HG02943 (cell line): ENCODE measurements around the gene UBE4A.
"Not testable (repeated sequence)": the region's sequence is repeated elsewhere in the genome, so short reads cannot be mapped to it uniquely, and the experiment has no call there.

Experiments used
- ATAC-seq: cut with Tn5 transposase; IDR thresholded peaks from one replicate; pipeline ENCODE4 v1.9.1; 2021; ENCODE audit warnings: mild to moderate bottlenecking, low read depth, moderate library complexity; ENCODE audit not compliant: unreplicated experiment

UBE4A gene

GRCh38 chr11:118398791-118399559, 39.6 kb downstream of the UBE4A start:
- no peak for ATAC-seq

GRCh38 chr11:118401151-118401879, 41.9 kb downstream of the UBE4A start, which contains the start of gene ATP5MG:
TSS of gene ATP5MG (plus strand) at chr11:118401606. CDS start at chr11:118401666, 60 bp downstream.
- peak; percentile 68 for ATAC-seq

- no peak for ATAC-seq
Measured at GRCh38 chr11:118401880-118402590, 42.6 kb downstream of the UBE4A start.

- not testable (repeated sequence) for ATAC-seq
Measured at GRCh38 chr11:118402594-118402993, 43.2 kb downstream of the UBE4A start.

DNA sequence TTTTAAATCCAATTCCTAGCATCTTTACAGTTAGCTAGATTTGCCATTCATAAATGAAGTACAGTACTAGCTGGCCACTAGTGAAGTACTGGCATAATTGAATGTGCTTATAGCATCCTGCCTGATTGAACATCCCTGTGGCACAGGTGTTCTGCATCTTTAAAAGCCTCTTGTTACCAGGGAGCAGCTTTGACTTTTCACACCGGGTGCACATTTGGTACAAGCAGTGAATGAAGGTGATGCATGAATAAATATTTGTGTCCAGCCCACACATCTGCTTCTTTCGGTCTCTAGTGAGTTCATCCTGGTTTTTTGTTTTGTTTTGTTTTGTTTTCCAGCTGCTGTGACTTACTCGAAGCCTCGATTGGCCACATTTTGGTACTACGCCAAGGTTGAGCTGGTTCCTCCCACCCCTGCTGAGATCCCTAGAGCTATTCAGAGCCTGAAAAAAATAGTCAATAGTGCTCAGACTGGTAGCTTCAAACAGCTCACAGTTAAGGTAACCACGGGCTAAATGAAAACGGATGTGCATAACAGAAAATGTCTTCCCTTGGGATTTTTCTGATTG, 47.3 kb downstream of the UBE4A start:
- no peak for ATAC-seq

- no peak for ATAC-seq
Measured at GRCh38 chr11:118410055-118410745, 50.8 kb downstream of the UBE4A start.

DNA sequence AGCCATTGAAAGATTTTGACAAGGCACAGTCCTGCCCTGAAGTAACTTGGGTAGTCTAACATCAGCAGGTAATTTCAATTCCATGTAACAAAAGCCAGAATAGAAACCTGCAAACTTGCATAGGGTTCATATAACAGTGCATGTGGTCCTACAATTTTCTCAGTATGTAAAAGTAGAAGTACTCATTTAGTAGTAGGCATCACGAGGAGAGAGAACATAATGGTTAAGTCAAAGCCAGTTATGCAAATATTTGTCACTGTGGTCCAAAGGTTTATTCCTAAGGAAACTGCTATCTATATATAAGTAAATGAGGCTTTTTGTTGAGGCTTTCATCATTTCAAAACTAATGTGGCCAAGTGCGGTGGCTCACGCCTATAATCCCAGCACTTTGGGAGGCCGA, 52.1 kb downstream of the UBE4A start:
- ATAC-seq: no peak

- no peak for ATAC-seq
Measured at GRCh38 chr11:118412921-118413320, 53.5 kb downstream of the UBE4A start.

DNA sequence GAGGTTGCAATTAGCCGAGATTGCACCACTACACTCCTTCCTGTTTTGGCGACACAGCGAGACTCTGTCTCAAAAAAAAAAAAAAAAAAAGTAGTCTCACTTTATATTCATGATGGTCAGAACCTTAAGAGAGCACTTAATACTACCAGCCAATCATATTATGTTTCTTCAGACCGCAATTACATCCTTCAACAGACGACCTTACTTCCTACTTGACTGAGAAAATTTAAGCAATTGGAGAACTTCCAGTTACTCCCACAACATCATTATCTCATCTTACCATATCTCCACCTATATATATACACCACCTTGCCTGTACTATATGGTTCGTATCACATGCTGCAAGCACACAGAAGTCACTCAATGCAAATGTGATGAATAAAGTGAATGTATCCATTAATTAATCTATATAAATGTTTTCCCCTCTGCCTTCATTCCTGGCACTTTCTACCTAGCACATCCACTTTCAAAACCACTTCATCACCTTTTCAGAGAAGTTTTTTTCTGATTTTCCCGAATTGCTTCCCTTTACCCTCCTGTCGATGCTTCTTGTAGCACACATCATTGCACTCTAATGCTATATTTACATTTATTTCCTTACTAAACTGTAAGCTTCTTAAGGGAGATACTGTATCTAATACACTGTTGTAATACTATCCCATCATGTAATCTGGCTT, 55.8 kb downstream of the UBE4A start:
- no peak for ATAC-seq

GRCh38 chr11:118415739-118416068, 56.3 kb downstream of the UBE4A start:
- ATAC-seq: no peak

DNA sequence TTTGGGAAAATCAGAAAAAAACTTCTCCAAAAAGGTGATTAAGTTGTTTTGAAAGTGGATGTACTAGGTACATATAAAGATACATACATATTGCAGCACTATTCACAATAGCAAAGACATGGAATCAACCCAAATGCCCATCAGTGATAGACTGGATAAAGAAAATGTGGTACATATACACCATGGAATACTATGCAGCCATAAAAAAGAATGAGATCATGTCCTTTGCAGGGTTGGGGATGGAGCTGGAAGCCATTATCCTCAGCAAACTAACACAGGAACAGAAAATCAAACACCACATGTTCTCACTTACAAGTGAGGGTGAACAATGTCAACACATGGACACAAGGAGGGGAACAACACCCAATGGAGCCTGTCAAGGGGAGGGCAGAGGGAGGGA, 57.5 kb downstream of the UBE4A start:
- not testable (repeated sequence) for ATAC-seq

DNA sequence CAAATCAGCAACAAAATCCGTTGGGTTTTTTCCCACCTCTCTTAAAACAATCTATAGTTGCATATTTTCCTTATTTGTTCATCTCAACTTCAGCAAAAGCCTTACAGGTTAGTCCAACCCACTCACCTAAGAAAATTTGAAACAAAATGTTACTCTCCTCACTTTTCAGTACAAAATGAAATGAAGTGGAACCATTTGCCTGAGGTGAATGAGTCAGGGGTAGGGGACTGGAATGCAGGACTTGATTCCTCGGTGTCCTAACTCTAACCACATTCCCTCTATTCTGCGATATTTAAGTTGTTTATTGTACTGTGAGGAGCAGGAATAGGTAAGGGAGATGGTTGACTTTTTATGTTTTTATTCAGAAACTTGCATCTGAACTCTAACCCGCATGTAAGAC, 58.4 kb downstream of the UBE4A start:
- ATAC-seq: no peak

- ATAC-seq: no peak
Measured at GRCh38 chr11:118418766-118419165, 59.4 kb downstream of the UBE4A start.

DNA sequence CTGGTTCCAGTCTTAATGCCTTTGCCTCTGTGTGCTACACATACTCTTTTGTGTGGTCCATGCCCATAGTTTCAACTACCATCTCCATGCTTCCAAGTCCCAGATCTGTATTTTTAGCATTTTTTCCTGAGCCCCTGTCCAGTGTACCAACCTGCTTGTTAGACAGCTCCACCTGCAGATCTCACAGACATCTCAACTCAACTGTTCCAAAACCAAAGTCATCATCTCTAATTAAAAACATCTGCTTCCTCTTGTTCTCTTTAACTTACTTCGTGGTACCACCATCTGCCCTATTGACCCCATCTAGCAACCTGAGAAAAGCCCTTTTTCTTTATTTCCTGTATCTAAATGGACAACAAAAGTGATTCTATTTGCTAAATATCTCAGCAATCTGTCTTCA, 68.3 kb downstream of the UBE4A start:
- no peak for ATAC-seq

- no peak for ATAC-seq
Measured at GRCh38 chr11:118430956-118431355, 71.6 kb downstream of the UBE4A start.

DNA sequence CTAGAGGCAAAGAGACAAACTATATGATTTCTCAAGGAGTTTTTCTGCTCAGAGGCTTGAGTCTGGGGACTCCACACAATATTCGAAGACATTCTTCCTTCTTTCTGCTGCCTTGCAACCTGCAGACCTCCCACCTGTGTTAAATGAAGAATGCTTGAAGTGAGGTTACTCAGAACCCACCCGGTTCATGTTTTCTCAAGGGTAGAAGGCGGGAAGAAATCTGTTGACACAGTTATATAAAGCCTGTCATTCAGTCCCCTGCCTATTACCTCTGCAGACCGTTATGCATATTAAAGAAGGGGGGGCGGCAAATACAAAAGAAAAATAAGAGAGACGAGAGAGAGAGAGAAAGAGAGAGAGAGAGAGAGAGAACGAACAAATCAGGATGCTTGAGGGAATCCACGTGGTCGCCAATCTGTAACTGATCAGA, 74.7 kb downstream of the UBE4A start:
- no peak for ATAC-seq

DNA sequence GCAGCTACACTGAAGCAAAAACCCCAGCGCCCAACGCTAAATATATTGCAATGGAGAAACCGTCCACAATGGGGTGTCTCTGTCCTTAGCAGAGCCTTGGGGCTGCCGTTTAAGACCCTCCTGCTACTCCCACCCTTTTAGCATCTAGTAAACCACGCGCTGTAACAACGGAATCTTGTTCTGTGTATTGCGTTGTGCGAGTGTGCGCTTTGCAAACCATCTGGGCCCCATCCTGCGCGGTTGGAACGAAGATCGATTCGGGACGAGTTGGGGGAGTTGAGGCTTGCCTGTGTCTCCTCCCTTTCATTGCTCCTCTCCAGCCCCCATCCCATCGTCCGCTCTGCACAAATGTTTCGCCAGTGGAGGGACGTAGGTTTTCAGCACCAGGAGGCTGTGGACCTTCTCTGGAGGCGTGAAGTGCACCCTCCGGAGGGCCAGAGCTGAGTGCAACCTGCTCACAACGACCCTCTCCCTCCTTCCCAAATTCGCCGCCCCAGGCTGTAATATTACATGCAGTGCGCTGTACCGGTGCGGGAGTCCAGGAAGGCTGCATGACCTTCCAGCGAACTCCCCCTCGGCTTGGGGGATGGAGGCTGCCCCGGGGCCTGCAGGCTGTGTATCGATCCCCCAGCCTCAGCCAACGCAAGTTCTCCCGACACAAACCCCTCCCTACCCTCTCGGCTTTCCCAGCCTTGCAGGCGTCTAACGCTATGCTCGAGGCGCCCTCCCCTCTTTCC, 75.3 kb downstream of the UBE4A start:
- ATAC-seq: no peak

- peak; percentile 34 for ATAC-seq
Measured at GRCh38 chr11:118435290-118435892, 76.0 kb downstream of the UBE4A start.
